ENCODE data around the gene RTP5.

The RTP5 gene

GRCh38 chr2:241858206-241859016, 11.1 kb upstream of the RTP5 start, which contains the start of gene PDCD1:
Gene PDCD1, minus strand, starts transcription at chr2:241858894. Its CDS starts 56 bp downstream, at chr2:241858838.
- DNase-seq: peak; percentile 72

GRCh38 chr2:241859017-241859435, 10.5 kb upstream of the RTP5 start:
- DNase-seq: no peak

DNA sequence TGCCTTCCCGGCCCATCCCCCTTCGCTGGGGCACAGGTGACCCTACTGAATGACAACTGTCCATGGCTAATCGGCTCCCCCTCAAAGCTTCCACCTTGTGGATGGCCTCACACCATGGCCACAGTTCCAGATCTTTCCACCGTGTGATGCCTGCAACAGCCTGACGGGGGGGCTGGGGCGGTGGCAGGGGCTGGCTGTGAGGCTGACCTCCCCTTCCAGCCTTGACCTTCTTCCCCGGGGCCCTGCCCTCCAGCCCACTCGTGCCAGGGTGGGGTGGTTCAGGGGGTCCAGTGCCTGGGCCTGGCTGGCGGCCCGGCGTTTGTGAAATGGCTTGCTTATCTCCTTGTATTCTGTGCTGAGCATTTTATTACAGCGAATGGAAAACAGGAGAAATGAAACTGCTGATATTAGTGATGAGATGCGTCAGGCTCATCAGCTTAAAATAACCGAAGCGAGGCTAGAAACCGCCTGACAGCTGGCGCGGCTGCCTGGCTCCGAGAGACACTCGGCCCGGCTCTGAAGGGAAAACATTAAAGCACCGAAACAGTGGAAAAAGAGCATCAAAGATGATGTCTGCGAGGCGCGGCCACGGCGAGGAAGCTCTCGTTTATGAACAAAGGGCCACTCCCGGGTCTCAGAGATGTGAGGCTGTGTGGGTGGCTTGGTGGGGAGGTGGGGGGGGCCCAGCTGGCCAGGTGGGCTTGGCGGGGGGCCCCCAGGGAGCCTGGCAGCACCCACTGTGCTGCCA, 9.9 kb upstream of the RTP5 start:
- DNase-seq: peak; percentile 48

- peak; percentile 38 for DNase-seq
These were observed 9.1 kb upstream of the RTP5 start for GRCh38 chr2:241860184-241861078.

DNA sequence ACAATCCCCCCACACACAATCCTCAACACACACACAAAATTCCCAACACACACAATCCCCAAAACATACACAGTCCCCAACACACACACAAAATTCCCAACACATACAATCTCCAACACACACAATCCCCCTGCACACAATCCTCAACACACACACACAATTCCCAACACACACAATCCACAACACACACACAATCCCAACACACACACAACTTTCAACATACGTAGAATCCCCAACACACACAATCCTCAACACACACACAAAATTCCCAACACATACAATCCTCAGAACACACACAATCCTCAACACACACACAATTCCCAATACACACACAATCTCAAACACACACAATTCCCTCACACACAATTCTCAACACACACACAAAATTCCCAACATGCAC, 8.3 kb upstream of the RTP5 start:
- DNase-seq: no peak

DNA sequence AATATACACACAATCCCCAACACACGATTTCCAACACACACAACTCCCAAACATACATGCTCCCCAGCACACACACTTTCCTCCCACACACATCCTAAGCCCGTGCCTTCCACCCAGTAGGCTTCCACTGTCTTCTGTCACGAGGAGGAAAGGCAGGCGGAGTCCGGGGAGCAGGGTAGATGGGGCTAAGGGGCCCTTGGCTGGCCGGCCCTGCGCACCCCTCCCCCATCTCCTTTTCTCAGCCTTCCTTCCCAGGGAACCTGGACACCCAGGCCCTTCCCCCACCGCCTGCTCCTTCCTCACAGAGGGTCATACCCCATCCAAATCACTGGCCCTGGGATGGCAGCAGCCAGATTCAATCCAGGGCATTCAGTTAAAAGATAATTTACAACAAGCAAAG, 7.4 kb upstream of the RTP5 start:
- DNase-seq: no peak

GRCh38 chr2:241862775-241863535, 6.6 kb upstream of the RTP5 start:
- DNase-seq: no peak

DNA sequence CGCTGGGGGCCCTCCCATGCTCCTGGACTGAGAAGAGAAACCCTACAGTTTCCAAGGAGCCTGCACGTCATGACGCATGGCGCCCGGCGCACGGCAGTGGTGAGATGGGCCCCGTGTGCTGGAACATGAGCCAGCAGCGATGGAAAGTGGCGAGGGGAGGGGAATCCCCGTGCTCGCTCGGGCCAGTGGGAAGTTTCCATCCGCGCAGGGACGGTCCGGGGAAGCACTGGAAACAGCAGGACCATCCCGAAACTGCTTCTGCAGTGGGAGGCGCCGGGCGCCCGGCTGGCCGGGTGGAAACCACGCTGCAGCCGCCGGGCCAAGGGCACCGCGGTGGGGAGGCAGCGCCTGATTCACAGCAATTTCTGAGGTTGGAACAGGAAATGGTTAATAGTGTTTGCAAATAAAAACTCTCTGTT, 6.0 kb upstream of the RTP5 start:
- peak; percentile 50 for DNase-seq

DNA sequence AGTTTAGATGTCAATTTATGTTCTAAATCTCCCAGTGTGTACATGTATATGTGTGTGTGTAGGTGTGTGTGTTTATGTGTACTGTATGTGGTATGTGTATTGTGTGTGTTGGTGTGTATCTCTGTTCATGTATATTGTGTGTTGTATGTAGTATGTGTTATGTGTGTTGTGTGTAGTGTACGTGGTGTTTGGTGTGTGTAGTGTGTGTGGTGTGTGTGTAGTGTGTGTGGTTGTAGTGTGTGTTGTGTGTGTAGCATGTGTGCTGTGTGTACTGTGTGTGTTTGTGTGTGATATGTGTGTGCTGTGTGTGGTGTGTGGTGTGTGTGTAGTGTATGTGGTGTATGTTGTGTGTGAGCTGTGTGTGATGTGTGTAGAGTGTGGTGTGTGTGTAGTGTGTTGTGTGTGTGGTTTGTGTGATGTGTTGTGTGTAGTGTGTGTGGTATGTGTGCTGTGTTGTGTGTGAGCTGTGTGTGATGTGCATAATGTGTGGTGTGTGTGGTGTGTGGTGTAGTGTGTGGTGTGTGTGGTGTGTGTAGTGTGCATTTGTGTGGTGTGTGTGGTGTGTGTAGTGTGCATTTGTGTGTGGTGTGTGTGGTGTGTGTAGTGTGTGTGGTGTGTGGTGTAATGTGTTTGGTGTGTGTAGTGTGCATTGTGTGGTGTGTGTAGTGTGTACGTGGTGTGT, 5.2 kb upstream of the RTP5 start:
- DNase-seq: no peak

- no peak for DNase-seq
These were observed 4.7 kb upstream of the RTP5 start for GRCh38 chr2:241864850-241865213.

GRCh38 chr2:241865416-241865956, 4.0 kb upstream of the RTP5 start:
- no peak for DNase-seq

GRCh38 chr2:241865957-241866789, 3.4 kb upstream of the RTP5 start:
- DNase-seq: peak; percentile 33

GRCh38 chr2:241866790-241867645, 2.5 kb upstream of the RTP5 start:
- no peak for DNase-seq

DNA sequence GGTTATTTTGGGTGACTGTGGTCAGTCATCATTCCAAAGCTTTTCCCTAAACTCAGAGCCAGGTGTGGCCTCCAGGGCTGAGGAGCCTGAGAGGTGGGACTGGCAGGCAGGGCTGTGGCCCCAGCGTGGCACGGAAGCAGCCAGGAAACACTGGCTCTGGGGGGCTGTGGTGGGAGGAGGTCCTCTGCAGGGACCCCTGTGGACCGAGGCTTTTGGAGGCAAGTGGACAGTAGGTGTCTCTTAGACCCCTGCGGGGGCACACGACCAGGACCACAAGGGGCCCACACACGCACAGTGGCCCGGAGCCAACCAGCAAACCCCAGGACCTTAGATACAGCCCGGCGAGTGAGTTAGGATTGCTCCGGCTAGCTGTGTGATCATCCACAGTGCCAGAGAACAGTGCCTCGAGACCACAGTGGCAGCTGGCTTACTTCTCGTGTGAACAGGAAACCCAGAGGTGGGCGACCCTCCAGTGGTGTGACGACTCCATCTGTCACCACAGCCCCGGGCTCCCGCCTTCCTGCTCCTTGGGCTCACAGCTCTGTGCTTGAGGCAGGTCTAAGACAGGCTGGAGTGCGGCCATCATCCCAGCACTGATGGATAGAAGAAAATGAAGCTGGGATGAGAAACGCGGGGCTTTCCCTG, 1.6 kb upstream of the RTP5 start:
- DNase-seq: no peak

DNA sequence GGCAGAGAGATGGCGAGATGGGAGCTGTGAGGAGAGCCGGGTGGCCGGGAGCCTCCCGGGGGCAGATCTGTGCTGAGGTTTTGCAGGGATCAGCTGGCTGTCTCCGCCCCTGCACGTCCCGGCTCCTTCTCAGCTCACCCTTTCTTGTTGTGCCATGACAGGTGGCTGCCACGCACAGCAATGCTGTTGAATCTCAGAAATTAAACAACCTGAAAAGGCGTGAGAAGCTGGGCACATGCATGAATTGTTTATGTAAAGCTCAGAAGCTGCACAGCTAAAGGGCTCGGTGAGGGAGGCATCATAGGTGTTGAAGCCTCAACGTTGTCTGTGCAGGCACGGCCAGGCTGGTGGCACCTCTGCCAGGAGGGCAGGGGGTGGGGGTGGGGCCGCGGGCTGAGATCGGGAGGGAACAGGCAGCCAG, 858 bp upstream of the RTP5 start:
- peak; percentile 54 for DNase-seq

- DNase-seq: no peak
These were observed 582 bp downstream of the RTP5 start for GRCh38 chr2:241870081-241870541.

- DNase-seq: no peak
These were observed 1.3 kb downstream of the RTP5 start for GRCh38 chr2:241870611-241871537.

Data from DMS53 (cell line).